CD4-positive, alpha-beta T cell (primary cell): ENCODE measurements around the gene INPP5A. TPM values are rescaled to one million over a fixed set of nuclear protein-coding genes. Genes with fewer than 3 reads are reported as not detected.

ENCODE experiments used
- ATAC-seq: fragments of 200-7000 bp; cut with Tn5 transposase; one replicate; pipeline ENCODE4 v1.10.0; 2022; ENCODE audit warnings: mild to moderate bottlenecking; ENCODE audit not compliant: poor library complexity
- CTCF ChIA-PET: fragments of 350-600 bp; sonication (Branson Sonifier 250); formaldehyde crosslinking; loops from one replicate; lab custom pipeline; 2021; ENCODE audit warnings: antibody characterized with exemption, inconsistent platforms; lab: Charles Lee
- POLR2A ChIA-PET: fragments of 350-600 bp; sonication (Branson Sonifier 250); formaldehyde crosslinking; loops from one replicate; lab custom pipeline; 2021; ENCODE audit warnings: antibody characterized with exemption, inconsistent platforms; lab: Charles Lee
- DNase-seq, 14 experiments: peaks; one replicate each; pipeline ENCODE4 v3.0.0-alpha.2; 2013 to 2020; ENCODE audit warnings: mixed read lengths in 2 of 14
- H3K27ac ChIP-seq, 2 donors: one replicate each; pipeline versions ENCODE4 v1.5.1 to v1.7.0; 2013; ENCODE audit warnings: low read length in 2 of 2, low read depth in 1 of 2, mild to moderate bottlenecking in 1 of 2
- H3K27me3 ChIP-seq, 2 experiments: 1 replicate in 1 of 2; 2 replicates in 1 of 2; pipeline versions ENCODE4 v1.6.1 to v1.7.0; 2013; ENCODE audit warnings: low read length in 2 of 2, control low read depth in 1 of 2, mild to moderate bottlenecking in 1 of 2, moderate library complexity in 1 of 2; ENCODE audit not compliant: insufficient read depth in 2 of 2, control insufficient read depth in 1 of 2
- H3K36me3 ChIP-seq: one replicate; pipeline ENCODE4 v1.6.1; 2013; ENCODE audit warnings: low read length, control low read depth; ENCODE audit not compliant: insufficient read depth
- H3K4me1 ChIP-seq: one replicate; pipeline ENCODE4 v1.6.1; 2013; ENCODE audit warnings: low read length, control low read depth; ENCODE audit not compliant: insufficient read depth
- H3K4me3 ChIP-seq: one replicate; pipeline ENCODE4 v1.5.1; 2013; ENCODE audit warnings: mild to moderate bottlenecking, low read length, moderate library complexity
- H3K9me3 ChIP-seq, 2 experiments: 1 replicate in 1 of 2; 2 replicates in 1 of 2; pipeline versions ENCODE4 v1.6.1 to v1.7.0; 2013; ENCODE audit warnings: low read length in 2 of 2, mild to moderate bottlenecking in 2 of 2, control low read depth in 1 of 2, moderate library complexity in 1 of 2; ENCODE audit not compliant: control insufficient read depth in 1 of 2, insufficient read depth in 1 of 2
- H3K27ac Mint-ChIP-seq: one replicate; pipeline ENCODE4 v1.8.0; 2020; ENCODE audit warnings: mixed read lengths
- H3K27me3 Mint-ChIP-seq: one replicate; pipeline ENCODE4 v1.8.0; 2021; ENCODE audit warnings: mixed read lengths
- H3K36me3 Mint-ChIP-seq: one replicate; pipeline ENCODE4 v1.8.0; 2021; ENCODE audit warnings: low read depth, mixed read lengths
- H3K4me1 Mint-ChIP-seq: one replicate; pipeline ENCODE4 v1.8.0; 2021; ENCODE audit warnings: low read depth, mixed read lengths
- H3K4me3 Mint-ChIP-seq: one replicate; pipeline ENCODE4 v1.8.0; 2020; ENCODE audit warnings: mild to moderate bottlenecking, mixed read lengths
- H3K9me3 Mint-ChIP-seq: one replicate; pipeline ENCODE4 v1.8.0; 2020; ENCODE audit warnings: mixed read lengths
- CTCF ChIP-seq: fragments of 200-600 bp; IDR thresholded peaks from one replicate; pipeline ENCODE4 v1.8.0; 2022; ENCODE audit warnings: antibody characterized with exemption, mild to moderate bottlenecking
- intact Hi-C, 2 experiments: fragments of 100-400 bp; cut with DNase I in 1 of 2; cut with micrococcal nuclease in 1 of 2; formaldehyde crosslinking; loops; one replicate each; pipeline versions ENCODE4 v1.15.1 to v1.9.0; 2023 to 2025; cut with DNase I, micrococcal nuclease
- total RNA-seq, 174 experiments: library from RNA in 2 of 174; stranded (reverse) in 2 of 174; gene quantifications; one replicate each; pipeline ENCODE4 v1.2.3 and lab custom pipeline; 2021 to 2026

INPP5A gene
- total RNA-seq, 2 experiments from 2014 or later: 22.0 to 24.8 TPM

- no peaks in the 10 kb centered on the region for H3K9me3 Mint-ChIP-seq
- H3K4me1 Mint-ChIP-seq: peaks cover 18% of the 10 kb centered on the region
- no peak overlapping the region for H3K27ac Mint-ChIP-seq
- Histone ChIP-seq H3K9me3 (peaks cover 0 to 5% of the 10 kb centered on the region in 2 experiments), H3K4me1 (no peaks in the 10 kb centered on the region), H3K36me3 (no peaks in the 10 kb centered on the region), H3K4me3 (no peak overlapping the region), H3K27me3 (no peaks in the 10 kb centered on the region), H3K27ac (no peak overlapping the region)
- H3K27me3 Mint-ChIP-seq: no peaks in the 10 kb centered on the region
- TF ChIP-seq CTCF: no peak
- intact Hi-C loops: no loop called here
- ChIA-PET POLR2A (no interaction called here), CTCF (no interaction called here)
- peaks cover 9% of the 10 kb centered on the region for H3K36me3 Mint-ChIP-seq
- ATAC-seq (no peak), DNase-seq (peak in 1 of 14 experiments; percentile 25)
- no peak overlapping the region for H3K4me3 Mint-ChIP-seq
Observed at GRCh38 chr10:132677473-132678227, 140.1 kb downstream of the INPP5A start.

- H3K4me3 ChIP-seq: no peak overlapping the region
- H3K4me3 Mint-ChIP-seq: no peak overlapping the region
- peaks cover 27% of the 10 kb centered on the region for H3K4me1 Mint-ChIP-seq
- POLR2A ChIA-PET: no interaction called here
- intact Hi-C loops: no loop called here
- H3K9me3 ChIP-seq: peaks cover 0 to 5% of the 10 kb centered on the region in 2 experiments
- peaks cover 7% of the 10 kb centered on the region for H3K36me3 Mint-ChIP-seq
- no peak overlapping the region for H3K27ac ChIP-seq
- H3K9me3 Mint-ChIP-seq: no peaks in the 10 kb centered on the region
- CTCF ChIA-PET: no interaction called here
- TF ChIP-seq CTCF: no peak
- ATAC-seq (no peak), DNase-seq (peak in 1 of 14 experiments; percentile 25)
- no peaks in the 10 kb centered on the region for H3K27me3 ChIP-seq
- H3K27me3 Mint-ChIP-seq: no peaks in the 10 kb centered on the region
- H3K4me1 ChIP-seq: no peaks in the 10 kb centered on the region
- no peak overlapping the region for H3K27ac Mint-ChIP-seq
- no peaks in the 10 kb centered on the region for H3K36me3 ChIP-seq
Observed at GRCh38 chr10:132678436-132679216, 141.0 kb downstream of the INPP5A start.

- TF ChIP-seq CTCF: no peak
- H3K27me3 Mint-ChIP-seq: no peaks in the 10 kb centered on the region
- ATAC-seq (no peak), DNase-seq (peak in 1 of 14 experiments; percentile 21)
- peaks cover 7% of the 10 kb centered on the region for H3K36me3 Mint-ChIP-seq
- POLR2A ChIA-PET: no interaction called here
- intact Hi-C loops: no loop called here
- Histone ChIP-seq H3K9me3 (peaks cover 0 to 5% of the 10 kb centered on the region in 2 experiments), H3K4me3 (no peak overlapping the region), H3K36me3 (no peaks in the 10 kb centered on the region), H3K27ac (no peak overlapping the region), H3K4me1 (peaks cover 3% of the 10 kb centered on the region), H3K27me3 (no peaks in the 10 kb centered on the region)
- H3K4me3 Mint-ChIP-seq: no peak overlapping the region
- peaks cover 31% of the 10 kb centered on the region for H3K4me1 Mint-ChIP-seq
- CTCF ChIA-PET: no interaction called here
- no peaks in the 10 kb centered on the region for H3K9me3 Mint-ChIP-seq
- no peak overlapping the region for H3K27ac Mint-ChIP-seq
Observed at GRCh38 chr10:132679217-132679595, 141.6 kb downstream of the INPP5A start.
